SK-N-MC (cell line): ENCODE results near the gene ADAMTS9.

Experiments
- EZH2 ChIP-seq: fragments of 200-600 bp; sonication (generic); IDR thresholded peaks from one replicate; pipeline ENCODE4 v1.6.1; 2017; ENCODE audit warnings: antibody characterized with exemption
- POLR2AphosphoS5 ChIP-seq: IDR thresholded peaks from 2 replicates; pipeline ENCODE4 v1.6.1; 2012; ENCODE audit warnings: mild to moderate bottlenecking, low read depth, low read length, borderline replicate concordance

DNA sequence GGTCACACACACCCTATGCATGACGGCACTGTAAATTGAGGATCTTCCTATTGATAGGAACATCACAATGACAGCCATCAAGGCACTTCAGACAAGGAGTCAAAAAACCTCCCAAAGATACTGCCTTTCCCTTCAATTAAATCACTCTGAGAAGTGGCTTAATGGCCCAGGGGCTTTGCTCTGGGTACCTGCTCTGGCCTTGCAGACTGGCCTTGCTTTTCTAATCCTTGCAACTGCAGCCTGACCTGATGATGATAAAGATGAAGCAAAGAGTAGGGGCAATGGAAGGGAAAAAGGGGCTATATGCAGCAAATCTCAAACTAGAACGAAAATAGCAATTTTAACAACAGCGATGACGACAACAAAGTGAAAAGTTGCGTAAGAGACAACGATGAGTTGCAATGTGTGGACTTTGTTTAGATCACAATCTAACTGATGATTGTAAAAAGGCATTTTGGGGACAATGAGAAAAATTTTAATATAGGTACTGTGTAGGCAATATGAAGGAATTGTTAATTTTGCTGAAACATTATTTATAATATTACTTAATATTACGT is 14.6 kb downstream of the ADAMTS9 start:
- TF ChIP-seq EZH2, result no peak
- TF ChIP-seq POLR2AphosphoS5, result no peak
